ENCODE results near the gene B3GNT9. TPM values are rescaled to one million over a fixed set of nuclear protein-coding genes. Genes with fewer than 3 reads are reported as not detected.

Gene B3GNT9
- total RNA-seq, 2 experiments from 2014 or later, result 2.3 to 3.0 TPM

- Mint-ChIP-seq H3K36me3 (ENCODE audit: low read depth) (peaks cover 7% of the 10 kb centered on the region), H3K4me1 (peaks cover 24% of the 10 kb centered on the region), H3K4me3 (peak within 1 kb of the TSS; percentile 94), H3K27ac (peak within 1 kb of the TSS; percentile 85), H3K27me3 (no peaks in the 10 kb centered on the region), H3K9me3 (ENCODE audit: low read depth) (no peaks in the 10 kb centered on the region)
- intact Hi-C loops (cut with DNase I, micrococcal nuclease), result loop anchor here (1.0 to 5.0 kb wide), 8 partner anchors 48 to 201 kb away; partner anchors contain the start of genes CBFB (in 1 of the 2), FBXL8 (in 1 of the 2), MATCAP1 (in 1 of the 2) and TMEM208 (in 1 of the 2)
- CTCF ChIA-PET, result interaction anchor here (0.9 to 1.7 kb wide), 3 partner anchors 9 to 91 kb away, joined by 3 to 5 read pairs (median 3); no protein-coding TSS in a partner anchor
- DNase-seq, result peak; percentile 98
- POLR2A ChIA-PET, result interaction anchor here (0.6 kb wide), 1 partner anchor 35 kb away, joined by 3 read pairs; no protein-coding TSS in a partner anchor
- ATAC-seq, result peak; percentile 94
Observed at GRCh38 chr16:67109407-67110135, 41.2 kb downstream of the B3GNT9 start, which contains the start of gene PHAF1. Gene PHAF1 (plus strand): TSS chr16:67109941. CDS start chr16:67110176, 235 bp downstream.

DNA sequence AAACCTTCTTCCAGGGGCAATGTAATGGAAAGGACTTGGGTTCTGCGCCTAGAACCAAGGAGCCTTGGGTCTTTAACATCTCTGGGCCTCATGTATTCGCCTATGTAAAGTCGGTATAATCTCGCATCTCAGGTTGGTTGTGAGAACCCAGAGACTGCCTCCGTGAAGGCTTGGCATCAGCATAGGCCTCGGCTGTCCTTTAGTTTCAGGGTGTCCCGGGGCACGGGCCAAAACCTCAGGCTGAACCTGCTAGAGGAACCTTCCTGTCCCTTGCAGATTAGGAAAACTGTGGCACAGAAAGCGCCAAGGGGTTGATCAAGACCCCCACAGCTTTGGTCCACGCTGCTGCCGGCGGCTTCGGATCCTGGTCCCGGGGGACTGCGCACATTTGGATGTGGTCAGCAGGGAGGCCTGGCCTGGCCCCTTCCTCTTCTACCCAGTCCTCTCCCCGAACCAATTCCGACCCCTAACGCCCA is 41.8 kb downstream of the B3GNT9 start:
- CTCF ChIA-PET, result interaction anchor here (1.2 kb wide), 1 partner anchor 60 kb away, joined by 3 read pairs; no protein-coding TSS in a partner anchor
- Mint-ChIP-seq H3K27me3 (no peaks in the 10 kb centered on the region), H3K4me3 (peak overlapping the region; percentile 94), H3K27ac (peak overlapping the region; percentile 85), H3K9me3 (ENCODE audit: low read depth) (no peaks in the 10 kb centered on the region), H3K4me1 (peaks cover 21% of the 10 kb centered on the region), H3K36me3 (ENCODE audit: low read depth) (peaks cover 7% of the 10 kb centered on the region)
- DNase-seq (no peak), ATAC-seq (no peak)
- POLR2A ChIA-PET, result no interaction called here
- intact Hi-C loops (cut with DNase I, micrococcal nuclease), result loop anchor here (1.0 to 5.0 kb wide), 8 partner anchors 48 to 202 kb away; partner anchors contain the start of genes CBFB (in 1 of the 2), FBXL8 (in 1 of the 2), MATCAP1 (in 1 of the 2) and TMEM208 (in 1 of the 2)

DNA sequence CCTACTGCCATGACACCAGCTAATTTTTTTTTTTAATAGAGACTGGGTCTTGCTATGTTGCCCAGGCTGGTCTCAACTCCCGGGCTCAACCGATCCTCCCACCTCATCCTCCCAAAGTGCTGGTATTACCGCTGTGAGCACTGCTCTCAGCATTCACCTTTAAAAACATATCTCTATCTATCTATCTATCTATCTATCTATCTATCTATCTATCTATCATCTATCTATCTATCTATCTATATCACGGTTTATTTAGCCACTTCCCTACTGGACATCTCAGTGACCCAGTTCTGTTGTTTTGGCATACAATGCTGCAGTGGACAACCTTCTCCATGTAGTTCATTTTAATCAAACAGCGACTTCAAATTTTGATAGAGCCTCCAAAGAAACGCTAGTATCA is 42.3 kb downstream of the B3GNT9 start:
- no peak for DNase-seq
- CTCF ChIA-PET, result interaction anchor here (0.5 to 0.9 kb wide), 3 partner anchors 9 to 147 kb away, joined by 3 to 4 read pairs (median 3); partner anchors contain the start of gene CES3
- Mint-ChIP-seq H3K9me3 (ENCODE audit: low read depth) (no peaks in the 10 kb centered on the region), H3K36me3 (ENCODE audit: low read depth) (peaks cover 7% of the 10 kb centered on the region), H3K27me3 (no peaks in the 10 kb centered on the region), H3K4me3 (no peak overlapping the region), H3K4me1 (peaks cover 21% of the 10 kb centered on the region), H3K27ac (no peak overlapping the region)
- POLR2A ChIA-PET, result no interaction called here
- intact Hi-C loops (cut with DNase I, micrococcal nuclease), result loop anchor here (2.0 to 5.0 kb wide), 4 partner anchors 49 to 202 kb away; partner anchors contain the start of genes FBXL8 (in 1 of the 2) and TRADD (in 1 of the 2)
- no peak for ATAC-seq

DNA sequence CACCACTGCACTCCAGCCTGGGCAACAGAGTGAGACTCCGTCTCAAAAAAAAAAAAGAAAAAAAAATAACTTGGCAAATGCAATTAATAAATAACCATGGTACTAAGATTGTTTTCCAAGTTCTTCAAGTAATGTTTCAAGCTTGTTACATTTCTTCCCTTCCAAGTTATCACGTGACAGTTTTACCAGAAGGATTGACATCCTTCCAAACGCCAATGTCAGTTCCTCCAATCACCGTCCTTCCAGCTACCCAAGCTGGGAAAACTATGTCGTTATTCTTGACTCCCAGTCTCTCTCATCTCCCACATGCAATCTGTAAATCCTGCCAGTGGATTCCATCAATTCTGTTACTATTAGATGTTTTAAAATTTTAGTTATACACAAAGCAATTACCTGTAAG is 44.9 kb downstream of the B3GNT9 start:
- Mint-ChIP-seq H3K9me3 (ENCODE audit: low read depth) (no peaks in the 10 kb centered on the region), H3K27ac (no peak overlapping the region), H3K27me3 (no peaks in the 10 kb centered on the region), H3K4me1 (peaks cover 13% of the 10 kb centered on the region), H3K36me3 (ENCODE audit: low read depth) (peaks cover 2% of the 10 kb centered on the region), H3K4me3 (no peak overlapping the region)
- intact Hi-C loops (cut with DNase I, micrococcal nuclease), result loop anchor here in 1 of 2 experiments (5.0 kb wide), 1 partner anchor 51 kb away; the partner anchor contains the start of genes FBXL8 and TRADD
- no peak for ATAC-seq
- no peak for DNase-seq
- ChIA-PET CTCF (interaction anchor here (0.7 to 1.6 kb wide), 5 partner anchors 49 to 129 kb away, joined by 3 to 5 read pairs (median 3); partner anchors contain the start of gene TRADD), POLR2A (interaction anchor here (0.6 kb wide), 1 partner anchor 100 kb away, joined by 5 read pairs; no protein-coding TSS in a partner anchor)

DNA sequence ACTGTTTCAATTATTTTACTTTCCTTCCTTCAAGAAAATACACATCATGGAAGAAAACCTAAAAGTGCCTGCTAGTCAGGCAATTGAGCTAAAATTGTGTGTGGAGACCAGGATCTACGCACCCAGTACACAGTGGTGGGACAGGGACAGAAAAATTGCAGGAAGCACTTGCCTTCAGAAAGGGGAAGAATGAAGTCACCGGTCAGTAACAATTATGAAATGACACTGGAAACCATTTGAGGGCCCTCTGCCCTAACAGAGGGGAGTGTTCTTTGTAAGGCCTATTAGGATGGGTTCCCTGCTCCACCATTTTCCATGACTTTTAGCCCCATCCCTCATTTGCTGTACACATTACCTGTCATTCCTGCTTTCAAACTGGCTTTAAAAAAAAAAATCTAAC is 45.6 kb downstream of the B3GNT9 start:
- no peaks in the 10 kb centered on the region for H3K9me3 Mint-ChIP-seq (ENCODE audit: low read depth)
- POLR2A ChIA-PET, result no interaction called here
- no peak for ATAC-seq

GRCh38 chr16:67104845-67105244 is 46.0 kb downstream of the B3GNT9 start:
- Mint-ChIP-seq H3K36me3 (ENCODE audit: low read depth) (peaks cover 2% of the 10 kb centered on the region), H3K27me3 (no peaks in the 10 kb centered on the region), H3K9me3 (ENCODE audit: low read depth) (no peaks in the 10 kb centered on the region), H3K4me1 (peaks cover 7% of the 10 kb centered on the region), H3K27ac (no peak overlapping the region), H3K4me3 (no peak overlapping the region)
- ATAC-seq (no peak), DNase-seq (no peak)
- intact Hi-C loops (cut with DNase I, micrococcal nuclease), result loop anchor here in 1 of 2 experiments (5.0 kb wide), 2 partner anchors 48 to 52 kb away; partner anchors contain the start of genes FBXL8 and TRADD
- POLR2A ChIA-PET, result no interaction called here
- CTCF ChIA-PET, result interaction anchor here (1.3 to 2.4 kb wide), 2 partner anchors 50 to 75 kb away, joined by 4 to 9 read pairs; no protein-coding TSS in a partner anchor

More for the DNA sequence above, 45.6 kb downstream of the B3GNT9 start:
- CTCF ChIA-PET, result interaction anchor here (1.1 to 1.4 kb wide), 2 partner anchors 68 to 87 kb away, joined by 3 to 5 read pairs; no protein-coding TSS in a partner anchor
- H3K27me3 Mint-ChIP-seq, result no peaks in the 10 kb centered on the region
- intact Hi-C loops (cut with DNase I, micrococcal nuclease), result loop anchor here in 1 of 2 experiments (5.0 kb wide), 1 partner anchor 52 kb away; the partner anchor contains the start of genes FBXL8 and TRADD
- peaks cover 7% of the 10 kb centered on the region for H3K4me1 Mint-ChIP-seq
- no peak for DNase-seq
- no peak overlapping the region for H3K27ac Mint-ChIP-seq
- no peak overlapping the region for H3K4me3 Mint-ChIP-seq
- peaks cover 2% of the 10 kb centered on the region for H3K36me3 Mint-ChIP-seq (ENCODE audit: low read depth)

- Mint-ChIP-seq H3K36me3 (ENCODE audit: low read depth) (peaks cover 5% of the 10 kb centered on the region), H3K9me3 (ENCODE audit: low read depth) (no peaks in the 10 kb centered on the region), H3K4me3 (no peak overlapping the region), H3K27me3 (no peaks in the 10 kb centered on the region), H3K27ac (no peak overlapping the region), H3K4me1 (peaks cover 5% of the 10 kb centered on the region)
- intact Hi-C loops (cut with DNase I, micrococcal nuclease), result loop anchor here in 1 of 2 experiments (5.0 kb wide), 1 partner anchor 47 kb away; no protein-coding TSS in a partner anchor
- CTCF ChIA-PET, result interaction anchor here (1.1 to 2.4 kb wide), 5 partner anchors 8 to 74 kb away, joined by 3 to 9 read pairs (median 4); no protein-coding TSS in a partner anchor
- POLR2A ChIA-PET, result no interaction called here
- peak; percentile 42 for ATAC-seq
- peak; percentile 16 for DNase-seq
Observed at GRCh38 chr16:67104061-67104460, 46.7 kb downstream of the B3GNT9 start.

DNA sequence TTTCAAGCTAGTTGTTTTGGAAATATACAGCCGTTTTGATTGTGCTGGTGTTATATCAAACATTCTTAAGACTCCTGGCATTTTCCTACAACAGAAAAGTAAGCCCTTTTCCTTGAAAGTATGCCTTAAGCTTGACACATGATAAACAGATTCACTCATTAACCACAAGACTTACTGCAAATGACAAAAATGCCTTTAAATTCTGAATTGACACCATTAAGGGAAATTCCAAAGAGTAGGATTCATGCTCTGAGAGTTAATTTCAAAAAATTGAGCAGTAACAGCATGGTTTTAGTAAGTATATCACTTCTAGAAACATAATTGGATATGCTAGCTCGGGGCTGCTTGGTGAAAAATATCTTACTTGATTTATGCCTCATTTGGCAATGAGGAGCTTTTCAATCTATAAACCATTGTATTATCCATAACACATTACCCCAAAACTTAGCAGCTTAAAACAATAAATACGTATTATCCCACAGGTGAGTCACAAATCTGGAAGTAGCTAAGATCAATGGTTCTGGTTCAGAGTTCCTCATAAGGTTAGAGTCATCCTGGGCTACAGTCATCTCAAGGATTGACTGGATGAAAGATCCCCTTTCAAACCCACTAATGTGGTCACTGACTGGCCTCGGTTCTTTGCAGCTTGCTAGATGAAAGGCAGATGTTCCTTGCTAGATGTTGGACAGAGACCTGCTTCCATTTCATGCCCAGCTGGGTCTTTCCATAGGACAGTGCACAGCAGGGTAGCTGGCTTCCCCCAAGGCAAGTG is 49.3 kb downstream of the B3GNT9 start:
- DNase-seq (peak; percentile 51), ATAC-seq (peak; percentile 79)
- Mint-ChIP-seq H3K27me3 (no peaks in the 10 kb centered on the region), H3K27ac (no peak overlapping the region), H3K9me3 (ENCODE audit: low read depth) (no peaks in the 10 kb centered on the region), H3K4me1 (peaks cover 5% of the 10 kb centered on the region), H3K4me3 (no peak overlapping the region), H3K36me3 (ENCODE audit: low read depth) (peaks cover 5% of the 10 kb centered on the region)
- POLR2A ChIA-PET, result interaction anchor here (0.6 to 1.4 kb wide), 3 partner anchors 36 to 170 kb away, joined by 3 to 7 read pairs (median 3); no protein-coding TSS in a partner anchor
- intact Hi-C loops (cut with DNase I, micrococcal nuclease), result loop anchor here (1.0 to 5.0 kb wide), 5 partner anchors 44 to 124 kb away; no protein-coding TSS in a partner anchor
- CTCF ChIA-PET, result interaction anchor here (0.9 to 3.6 kb wide), 16 partner anchors 9 to 125 kb away, joined by 3 to 40 read pairs (median 6); partner anchors contain the start of genes CBFB and PHAF1

- Mint-ChIP-seq H3K36me3 (ENCODE audit: low read depth) (peaks cover 5% of the 10 kb centered on the region), H3K4me1 (peaks cover 5% of the 10 kb centered on the region), H3K9me3 (ENCODE audit: low read depth) (no peaks in the 10 kb centered on the region), H3K27me3 (no peaks in the 10 kb centered on the region), H3K27ac (no peak overlapping the region), H3K4me3 (no peak overlapping the region)
- intact Hi-C loops (cut with DNase I, micrococcal nuclease), result loop anchor here (1.0 to 5.0 kb wide), 5 partner anchors 43 to 123 kb away; no protein-coding TSS in a partner anchor
- ChIA-PET POLR2A (interaction anchor here (1.4 kb wide), 1 partner anchor 115 kb away, joined by 3 read pairs; no protein-coding TSS in a partner anchor), CTCF (interaction anchor here (0.5 to 3.6 kb wide), 18 partner anchors 10 to 147 kb away, joined by 3 to 40 read pairs (median 6); partner anchors contain the start of genes CBFB and PHAF1)
- DNase-seq, result no peak
- no peak for ATAC-seq
Observed at GRCh38 chr16:67100569-67101310, 50.1 kb downstream of the B3GNT9 start.

- CTCF ChIA-PET, result interaction anchor here (0.6 to 3.6 kb wide), 5 partner anchors 9 to 292 kb away, joined by 3 to 40 read pairs (median 4); no protein-coding TSS in a partner anchor
- Mint-ChIP-seq H3K4me1 (peaks cover 5% of the 10 kb centered on the region), H3K27me3 (no peaks in the 10 kb centered on the region), H3K4me3 (no peak overlapping the region), H3K9me3 (ENCODE audit: low read depth) (no peaks in the 10 kb centered on the region), H3K36me3 (ENCODE audit: low read depth) (peaks cover 5% of the 10 kb centered on the region), H3K27ac (no peak overlapping the region)
- DNase-seq, result no peak
- no peak for ATAC-seq
- intact Hi-C loops (cut with DNase I, micrococcal nuclease), result no loop called here
- POLR2A ChIA-PET, result no interaction called here
Observed at GRCh38 chr16:67098599-67098998, 52.2 kb downstream of the B3GNT9 start.

All from activated CD4-positive, alpha-beta T cell treated with anti-CD3 and anti-CD28 coated beads for 36 hours (primary cell).